H9 (cell line): ENCODE data around the gene CCIN. TPM values are rescaled to one million over a fixed set of nuclear protein-coding genes. Genes with fewer than 3 reads are reported as not detected.

Experiments
- DNase-seq: peaks from one replicate; pipeline ENCODE4 v3.0.0-alpha.2; 2017
- H2AFZ ChIP-seq: one replicate; pipeline ENCODE4 v1.6.1; 2013; ENCODE audit warnings: mild to moderate bottlenecking, low read length, control low read depth, moderate library complexity
- H2AK5ac ChIP-seq: 2 replicates; pipeline ENCODE4 v1.6.1; 2013; ENCODE audit warnings: low read length, control low read depth, mixed read lengths; ENCODE audit not compliant: insufficient read length
- H2BK120ac ChIP-seq: one replicate; pipeline ENCODE4 v1.6.1; 2013; ENCODE audit warnings: low read depth, mild to moderate bottlenecking, low read length, control low read depth, inconsistent platforms; ENCODE audit not compliant: poor library complexity, severe bottlenecking
- H2BK12ac ChIP-seq: 2 replicates; pipeline ENCODE4 v1.6.1; 2013; ENCODE audit warnings: low read length, control low read depth, mixed read lengths, low read depth; ENCODE audit not compliant: insufficient read length
- H2BK15ac ChIP-seq: 2 replicates; pipeline ENCODE4 v1.6.1; 2013; ENCODE audit warnings: low read depth, low read length, control low read depth
- H2BK20ac ChIP-seq: one replicate; pipeline ENCODE4 v1.6.1; 2013; ENCODE audit warnings: low read depth, mild to moderate bottlenecking, low read length, control low read depth, inconsistent platforms; ENCODE audit not compliant: poor library complexity, severe bottlenecking
- H2BK5ac ChIP-seq: 2 replicates; pipeline ENCODE4 v1.6.1; 2013; ENCODE audit warnings: low read length, control low read depth, mixed read lengths; ENCODE audit not compliant: insufficient read length
- H3K14ac ChIP-seq: 2 replicates; pipeline ENCODE4 v1.6.1; 2013; ENCODE audit warnings: low read length, control low read depth; ENCODE audit not compliant: insufficient read depth
- H3K18ac ChIP-seq: 2 replicates; pipeline ENCODE4 v1.6.1; 2013; ENCODE audit warnings: low read depth, mild to moderate bottlenecking, mixed read lengths, low read length, control low read depth; ENCODE audit not compliant: insufficient read length
- H3K23ac ChIP-seq: 2 replicates; pipeline ENCODE4 v1.6.1; 2013; ENCODE audit warnings: low read length, control low read depth, mixed read lengths, low read depth; ENCODE audit not compliant: insufficient read length
- H3K23me2 ChIP-seq: 2 replicates; pipeline ENCODE4 v1.6.1; 2013; ENCODE audit warnings: low read depth, mild to moderate bottlenecking, mixed read lengths, low read length, control low read depth; ENCODE audit not compliant: insufficient read length, poor library complexity, severe bottlenecking
- H3K27ac ChIP-seq: 2 replicates; pipeline ENCODE4 v1.5.1; 2013; ENCODE audit warnings: low read length, control low read depth, mixed read lengths, low read depth; ENCODE audit not compliant: insufficient read length
- H3K27me3 ChIP-seq: 2 replicates; pipeline ENCODE4 v1.6.1; 2013; ENCODE audit warnings: low read length, control low read depth, inconsistent platforms; ENCODE audit not compliant: insufficient read depth
- H3K4ac ChIP-seq: 2 replicates; pipeline ENCODE4 v1.6.1; 2013; ENCODE audit warnings: low read depth, mild to moderate bottlenecking, control low read depth, inconsistent platforms, low read length, moderate library complexity
- H3K4me1 ChIP-seq: 2 replicates; pipeline ENCODE4 v1.6.1; 2013; ENCODE audit warnings: low read length, control low read depth, inconsistent platforms; ENCODE audit not compliant: insufficient read depth
- H3K4me2 ChIP-seq: 2 replicates; pipeline ENCODE4 v1.6.1; 2013; ENCODE audit warnings: low read length, control low read depth, mixed read lengths; ENCODE audit not compliant: insufficient read length, insufficient read depth
- H3K56ac ChIP-seq: 2 replicates; pipeline ENCODE4 v1.6.1; 2013; ENCODE audit warnings: low read depth, mild to moderate bottlenecking, mixed read lengths, low read length, control low read depth; ENCODE audit not compliant: insufficient read length
- H3K79me1 ChIP-seq: 2 replicates; pipeline ENCODE4 v1.6.1; 2013; ENCODE audit warnings: low read depth, mild to moderate bottlenecking, moderate library complexity, low read length, control low read depth, inconsistent platforms; ENCODE audit not compliant: insufficient read depth, poor library complexity, severe bottlenecking
- H3K79me2 ChIP-seq: 2 replicates; pipeline ENCODE4 v1.6.1; 2013; ENCODE audit warnings: low read length, control low read depth, inconsistent platforms; ENCODE audit not compliant: insufficient read depth
- H3K9ac ChIP-seq: 2 replicates; pipeline ENCODE4 v1.6.1; 2013; ENCODE audit warnings: low read length, control low read depth, mixed read lengths; ENCODE audit not compliant: insufficient read length; ENCODE audit errors: extremely low read depth
- H3K9me3 ChIP-seq: one replicate; pipeline ENCODE4 v1.6.1; 2013; ENCODE audit warnings: low read depth, low read length, inconsistent platforms; ENCODE audit not compliant: control insufficient read depth
- H3T11ph ChIP-seq: one replicate; pipeline ENCODE4 v1.6.1; 2013; ENCODE audit warnings: mild to moderate bottlenecking, low read length, control low read depth, inconsistent platforms
- H4K20me1 ChIP-seq: one replicate; pipeline ENCODE4 v1.6.1; 2013; ENCODE audit not compliant: control insufficient read depth, insufficient read length, insufficient read depth
- H4K5ac ChIP-seq: 2 replicates; pipeline ENCODE4 v1.6.1; 2013; ENCODE audit warnings: low read depth, mild to moderate bottlenecking, mixed read lengths, low read length, control low read depth; ENCODE audit not compliant: insufficient read length
- H4K8ac ChIP-seq: replicated peaks from 2 replicates; pipeline ENCODE4 v1.6.1; 2013; ENCODE audit warnings: low read length, control low read depth, mixed read lengths, low read depth; ENCODE audit not compliant: insufficient read length
- H4K91ac ChIP-seq: 2 replicates; pipeline ENCODE4 v1.6.1; 2013; ENCODE audit warnings: low read depth, mild to moderate bottlenecking, moderate library complexity, mixed read lengths, low read length, control low read depth; ENCODE audit not compliant: insufficient read length
- H3K27ac Mint-ChIP-seq, 3 experiments: 2 replicates in 2 of 3; 3 replicates in 1 of 3; pipeline ENCODE4 v1.8.0; 2020 to 2021; ENCODE audit warnings: mixed read lengths in 3 of 3, mild to moderate bottlenecking in 1 of 3, moderate library complexity in 1 of 3
- H3K27me3 Mint-ChIP-seq: 2 replicates; pipeline ENCODE4 v1.8.0; 2021; ENCODE audit warnings: low read depth, mild to moderate bottlenecking, moderate library complexity, mixed read lengths
- H3K36me3 Mint-ChIP-seq, 3 experiments: 2 replicates in 2 of 3; 3 replicates in 1 of 3; pipeline ENCODE4 v1.8.0; 2020 to 2021; ENCODE audit warnings: low read depth in 3 of 3, mixed read lengths in 3 of 3; ENCODE audit not compliant: insufficient read depth in 1 of 3
- H3K4me1 Mint-ChIP-seq, 2 experiments: 2 replicates each; pipeline ENCODE4 v1.8.0; 2020; ENCODE audit warnings: mixed read lengths in 2 of 2
- H3K4me3 Mint-ChIP-seq, 2 experiments: 2 replicates in 1 of 2; 3 replicates in 1 of 2; pipeline ENCODE4 v1.8.0; 2020 to 2021; ENCODE audit warnings: mild to moderate bottlenecking in 2 of 2, mixed read lengths in 2 of 2, moderate library complexity in 1 of 2
- H3K9me3 Mint-ChIP-seq, 2 experiments: 2 replicates in 1 of 2; 3 replicates in 1 of 2; pipeline ENCODE4 v1.8.0; 2020; ENCODE audit warnings: mild to moderate bottlenecking in 2 of 2, mixed read lengths in 2 of 2, moderate library complexity in 1 of 2
- CTCF ChIP-seq: fragments of 200-600 bp; sonication (generic); conservative IDR thresholded peaks from 3 replicates; pipeline ENCODE4 v1.8.0; 2021; ENCODE audit warnings: antibody characterized with exemption, mild to moderate bottlenecking
- WGBS: extraction: QIAGEN DNeasy Blood & Tissue Kit; methylation state at CpG from one replicate; pipeline ENCODE4 v1.1.7; 2013; ENCODE audit warnings: missing lambda C conversion rate, low lambda C conversion rate, mixed read lengths; ENCODE audit not compliant: insufficient read length; ENCODE audit errors: extremely low coverage; 5-methylcytosine and 5-hydroxymethylcytosine counted together
- total RNA-seq: library from RNA; stranded (reverse); gene quantifications from 2 replicates; pipeline ENCODE4 v1.2.1, GENCODE V29; 2021

Gene CCIN
- total RNA-seq, 1 experiment from 2014 or later, result not detected

GRCh38 chr9:36161187-36161586 is 8.0 kb upstream of the CCIN start:
- no peaks in the 10 kb centered on the region for H3K79me1 ChIP-seq
- no peak overlapping the region for H4K8ac ChIP-seq
- no peak for TF ChIP-seq CTCF
- no peak overlapping the region for H2BK120ac ChIP-seq
- no peak overlapping the region for H2BK20ac ChIP-seq
- H3K79me2 ChIP-seq, result no peaks in the 10 kb centered on the region
- no peak overlapping the region for H4K91ac ChIP-seq
- no peaks in the 10 kb centered on the region; the same call in none of the 2 replicates for H3K27me3 Mint-ChIP-seq
- no peaks in the 10 kb centered on the region for H3K23me2 ChIP-seq
- no peak overlapping the region for H2BK12ac ChIP-seq
- no peaks in the 10 kb centered on the region for H3K9me3 ChIP-seq
- peaks cover 6 to 29% (median 7%) of the 10 kb centered on the region in 3 experiments; a peak in 5 of 7 replicates for H3K36me3 Mint-ChIP-seq
- no peak overlapping the region for H2AK5ac ChIP-seq
- H3K18ac ChIP-seq, result no peak overlapping the region
- no peak overlapping the region for H3K27ac ChIP-seq
- no CpG with 5 or more reads among the region's 2 CpGs for WGBS
- no peak overlapping the region for H2BK5ac ChIP-seq
- H2BK15ac ChIP-seq, result no peak overlapping the region
- peaks cover 16 to 22% of the 10 kb centered on the region in 2 experiments for H3K9me3 Mint-ChIP-seq
- H3K4me2 ChIP-seq, result no peak overlapping the region
- H3K4me1 ChIP-seq, result peaks cover 10% of the 10 kb centered on the region
- no peaks in the 10 kb centered on the region for H4K20me1 ChIP-seq
- H2AFZ ChIP-seq, result no peak overlapping the region
- H3K9ac ChIP-seq, result no peak overlapping the region
- no peak overlapping the region for H3K4ac ChIP-seq
- no peak overlapping the region for H3K56ac ChIP-seq
- H3K23ac ChIP-seq, result no peak overlapping the region
- no peak overlapping the region for H4K5ac ChIP-seq
- DNase-seq, result no peak
- H3K27ac Mint-ChIP-seq, result peak overlapping the region in 2 of 3 experiments; percentile 61 to 87; a peak in 3 of 7 replicates
- no peak overlapping the region for H3K14ac ChIP-seq
- no peak overlapping the region for H3K4me3 Mint-ChIP-seq
- H3T11ph ChIP-seq, result no peak overlapping the region
- H3K27me3 ChIP-seq, result no peaks in the 10 kb centered on the region
- peaks cover 36 to 47% of the 10 kb centered on the region in 2 experiments for H3K4me1 Mint-ChIP-seq
